A549 (cell line): ENCODE data around the gene FEM1C. TPM values are rescaled to one million over a fixed set of nuclear protein-coding genes. Genes with fewer than 3 reads are reported as not detected.

ENCODE experiments used
- ATAC-seq, 2 experiments: fragments of 200-7000 bp in 1 of 2; fragments of >200 bp in 1 of 2; cut with Nextera tagmentation in 1 of 2; cut with Tn5 transposase in 1 of 2; 3 replicates each; pipeline versions ENCODE4 v1.8.0 to v1.9.1; 2018 to 2020; ENCODE audit warnings: mild to moderate bottlenecking in 1 of 2, moderate library complexity in 1 of 2
- CTCF ChIA-PET: fragments of 300-600 bp; sonication (Branson Sonifier 250); formaldehyde crosslinking; extraction: SDS; loops from one replicate; lab custom pipeline; 2021; ENCODE audit warnings: antibody characterized with exemption, inconsistent platforms; lab: Yijun Ruan, JAX
- POLR2A ChIA-PET: fragments of 350-600 bp; formaldehyde crosslinking; extraction: SDS; loops from one replicate; lab custom pipeline; 2021; ENCODE audit warnings: antibody characterized with exemption, inconsistent platforms; lab: Yijun Ruan, JAX
- DNase-seq, 2 experiments: peaks; one replicate each; pipeline versions ENCODE4 v3.0.0 to v3.0.0-alpha.2; 2011 to 2016; ENCODE audit warnings: low read depth in 1 of 2, low spot score in 1 of 2
- FAIRE-seq: peaks from 2 replicates; lab custom pipeline; 2011; peaks lifted over from hg19 to GRCh38; lab: Jason Lieb, UNC
- H3K27ac ChIP-seq, 2 experiments: fragments of >200 bp; sonication (Bioruptor Twin); formaldehyde crosslinking; 3 replicates each; pipeline ENCODE4 v1.5.1; 2016 to 2017
- H3K4me1 ChIP-seq: fragments of >200 bp; sonication (Bioruptor Twin); formaldehyde crosslinking; 3 replicates; pipeline ENCODE4 v1.6.1; 2016
- H3K4me2 ChIP-seq: fragments of >200 bp; sonication (Bioruptor Twin); formaldehyde crosslinking; 3 replicates; pipeline ENCODE4 v1.6.1; 2016
- H3K4me3 ChIP-seq: fragments of >200 bp; sonication (Bioruptor Twin); formaldehyde crosslinking; 3 replicates; pipeline ENCODE4 v1.5.1; 2016
- H3K9me3 ChIP-seq: fragments of >200 bp; sonication (Bioruptor Twin); formaldehyde crosslinking; 3 replicates; pipeline ENCODE4 v1.6.1; 2016
- ATOH8 ChIP-seq: fragments of 250-450 bp; sonication (Bioruptor Pico); IDR thresholded peaks from 2 replicates; pipeline ENCODE4 v1.5.0; 2020; ENCODE audit warnings: low read depth, mild to moderate bottlenecking, moderate library complexity
- CBX2 ChIP-seq: fragments of 200-600 bp; sonication (generic); IDR thresholded peaks from 2 replicates; pipeline ENCODE4 v1.6.1; 2016; ENCODE audit warnings: low read depth, mild to moderate bottlenecking, borderline replicate concordance
- CBX8 ChIP-seq: fragments of 200-600 bp; sonication (generic); IDR thresholded peaks from 2 replicates; pipeline ENCODE4 v1.6.1; 2016
- CHD2 ChIP-seq: fragments of 150-350 bp; IDR thresholded peaks from 2 replicates; pipeline ENCODE4 v1.6.1; 2014; ENCODE audit warnings: low read length; ENCODE audit not compliant: partially characterized antibody
- EHF ChIP-seq: fragments of 250-450 bp; sonication (Bioruptor Pico); IDR thresholded peaks from 2 replicates; pipeline ENCODE4 v1.5.0; 2020; ENCODE audit warnings: mild to moderate bottlenecking
- EHMT2 ChIP-seq: fragments of 200-600 bp; sonication (generic); IDR thresholded peaks from 2 replicates; pipeline ENCODE4 v1.6.1; 2016; ENCODE audit warnings: antibody characterized with exemption, low read depth, mild to moderate bottlenecking, moderate library complexity
- ELK1 ChIP-seq: fragments of 150-350 bp; IDR thresholded peaks from 2 replicates; pipeline ENCODE4 v1.6.1; 2014; ENCODE audit warnings: low read depth, mild to moderate bottlenecking, low read length
- EP300 ChIP-seq, 2 experiments: fragments of >200 bp; sonication (Bioruptor Twin); formaldehyde crosslinking; IDR thresholded peaks; 2 replicates in 1 of 2; 3 replicates in 1 of 2; pipeline ENCODE4 v1.6.1; 2016 to 2017
- FOXS1 ChIP-seq: fragments of 250-450 bp; sonication (Bioruptor Pico); IDR thresholded peaks from 2 replicates; pipeline ENCODE4 v1.5.0; 2020; ENCODE audit warnings: mild to moderate bottlenecking, moderate library complexity
- HDAC2 ChIP-seq: fragments of 200-600 bp; sonication (generic); IDR thresholded peaks from 2 replicates; pipeline ENCODE4 v1.6.1; 2016
- HOXB13 ChIP-seq: fragments of 250-450 bp; sonication (Bioruptor Pico); IDR thresholded peaks from 2 replicates; pipeline ENCODE4 v1.5.0; 2020; ENCODE audit warnings: low read depth, mild to moderate bottlenecking, moderate library complexity
- HOXB5 ChIP-seq: fragments of 250-450 bp; sonication (Bioruptor Pico); IDR thresholded peaks from 2 replicates; pipeline ENCODE4 v1.5.0; 2020; ENCODE audit warnings: mild to moderate bottlenecking, moderate library complexity
- JUN ChIP-seq, 2 experiments: fragments of >200 bp; sonication (Bioruptor Twin); formaldehyde crosslinking; IDR thresholded peaks; 2 replicates in 1 of 2; 3 replicates in 1 of 2; pipeline ENCODE4 v1.6.1; 2016 to 2017
- MAZ ChIP-seq: fragments of 150-350 bp; IDR thresholded peaks from 2 replicates; pipeline ENCODE4 v1.6.1; 2014; ENCODE audit warnings: antibody characterized with exemption, low read depth, low read length, borderline replicate concordance
- PBX3 ChIP-seq: IDR thresholded peaks from 2 replicates; pipeline ENCODE4 v1.6.1; 2012
- RFX5 ChIP-seq: fragments of 450-650 bp; IDR thresholded peaks from 2 replicates; pipeline ENCODE4 v1.7.1; 2014; ENCODE audit warnings: antibody characterized with exemption, mild to moderate bottlenecking, moderate library complexity
- TP53 ChIP-seq: fragments of 250-450 bp; sonication (Bioruptor Pico); IDR thresholded peaks from 2 replicates; pipeline ENCODE4 v1.5.0; 2021; ENCODE audit warnings: mild to moderate bottlenecking, moderate library complexity
- ZSCAN20 ChIP-seq: fragments of 250-450 bp; sonication (Bioruptor Pico); IDR thresholded peaks from 2 replicates; pipeline ENCODE4 v1.8.0; 2022; ENCODE audit warnings: mild to moderate bottlenecking, moderate library complexity
- WGBS: methylation state at CpG from one replicate; pipeline ENCODE4 v1.1.6; 2017; ENCODE audit errors: missing lambda C conversion rate; 5-methylcytosine and 5-hydroxymethylcytosine counted together
- polyA plus RNA-seq, 4 experiments: library from polyadenylated mRNA; depleted of rRNA in 3 of 4; stranded (reverse); fragments of >200 nt; fragmentation: RNase III in 1 of 4; extraction: RNeasy Plus Mini Kit Qiagen cat#74134 plus additional on column Dnase treatment in 1 of 4; gene quantifications; 2 replicates in 3 of 4; 3 replicates in 1 of 4; pipeline ENCODE4 v1.2.3, GENCODE V29; 2011 to 2017
- TF ChIP-seq, protein P1 (sequence below): fragments of 450-650 bp; IDR thresholded peaks from 2 replicates; pipeline ENCODE4 v1.6.1; 2014; ENCODE audit warnings: antibody characterized with exemption
- TF ChIP-seq, protein P2 (sequence below): fragments of >200 bp; sonication (Bioruptor Twin); formaldehyde crosslinking; IDR thresholded peaks from 3 replicates; pipeline ENCODE4 v1.6.1; 2016
- TF ChIP-seq, protein P3 (sequence below): fragments of >200 bp; sonication (Bioruptor Twin); formaldehyde crosslinking; IDR thresholded peaks from 3 replicates; pipeline ENCODE4 v1.5.1; 2016

Gene FEM1C
- polyA plus RNA-seq, 2 of the 4 experiments (the other 2 are of a cell fraction), result 6.3 to 8.4 TPM

DNA sequence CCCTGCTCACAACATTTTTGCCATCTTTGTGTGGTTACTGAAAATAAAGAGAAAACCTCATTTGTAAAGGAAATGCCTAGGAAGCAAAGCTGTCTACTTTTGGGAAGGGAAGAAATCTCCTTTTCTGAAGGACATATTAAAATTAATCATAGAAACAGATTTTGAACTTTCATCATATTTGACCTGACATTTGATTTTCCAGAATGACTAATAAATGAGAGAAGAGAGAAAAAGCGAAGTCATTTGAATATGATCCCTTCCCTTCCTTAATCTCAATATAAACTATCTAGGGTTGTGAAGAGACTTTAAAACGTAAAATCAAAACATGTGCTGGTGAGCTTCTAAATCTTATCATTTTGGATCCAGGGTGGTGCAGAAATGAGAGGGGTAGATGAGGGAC, 66.3 kb downstream of the FEM1C start:
- FAIRE-seq (no peak), ATAC-seq (no peak), DNase-seq (no peak)
- POLR2A ChIA-PET, result no interaction called here
- Histone ChIP-seq H3K9me3 (no peaks in the 10 kb centered on the region), H3K27ac (no peak overlapping the region), H3K4me3 (no peak overlapping the region), H3K4me1 (no peaks in the 10 kb centered on the region), H3K4me2 (no peak overlapping the region)
- CTCF ChIA-PET, result interaction anchor here (1.3 kb wide), 1 partner anchor 168 kb away, joined by 4 read pairs; no protein-coding TSS in a partner anchor
- TF ChIP-seq CBX8 (no peak), ZSCAN20 (CRISPR knock-in tag) (no peak), TP53 (CRISPR knock-in tag) (no peak), EP300 (IDR thresholded peaks at IDR 0.05) (no peak), FOXS1 (CRISPR knock-in tag) (no peak), MAZ (no peak), PBX3 (no peak), CBX2 (no peak), RFX5 (no peak), HOXB5 (no peak), HOXB13 (CRISPR knock-in tag) (no peak), ATOH8 (CRISPR knock-in tag) (no peak), EHF (CRISPR knock-in tag) (no peak), HDAC2 (no peak)
- TF ChIP-seq, protein P1, sequence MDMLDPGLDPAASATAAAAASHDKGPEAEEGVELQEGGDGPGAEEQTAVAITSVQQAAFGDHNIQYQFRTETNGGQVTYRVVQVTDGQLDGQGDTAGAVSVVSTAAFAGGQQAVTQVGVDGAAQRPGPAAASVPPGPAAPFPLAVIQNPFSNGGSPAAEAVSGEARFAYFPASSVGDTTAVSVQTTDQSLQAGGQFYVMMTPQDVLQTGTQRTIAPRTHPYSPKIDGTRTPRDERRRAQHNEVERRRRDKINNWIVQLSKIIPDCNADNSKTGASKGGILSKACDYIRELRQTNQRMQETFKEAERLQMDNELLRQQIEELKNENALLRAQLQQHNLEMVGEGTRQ, result no peak
- TF ChIP-seq, protein P2, sequence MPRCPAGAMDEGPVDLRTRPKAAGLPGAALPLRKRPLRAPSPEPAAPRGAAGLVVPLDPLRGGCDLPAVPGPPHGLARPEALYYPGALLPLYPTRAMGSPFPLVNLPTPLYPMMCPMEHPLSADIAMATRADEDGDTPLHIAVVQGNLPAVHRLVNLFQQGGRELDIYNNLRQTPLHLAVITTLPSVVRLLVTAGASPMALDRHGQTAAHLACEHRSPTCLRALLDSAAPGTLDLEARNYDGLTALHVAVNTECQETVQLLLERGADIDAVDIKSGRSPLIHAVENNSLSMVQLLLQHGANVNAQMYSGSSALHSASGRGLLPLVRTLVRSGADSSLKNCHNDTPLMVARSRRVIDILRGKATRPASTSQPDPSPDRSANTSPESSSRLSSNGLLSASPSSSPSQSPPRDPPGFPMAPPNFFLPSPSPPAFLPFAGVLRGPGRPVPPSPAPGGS, result no peak
- TF ChIP-seq, protein P3, sequence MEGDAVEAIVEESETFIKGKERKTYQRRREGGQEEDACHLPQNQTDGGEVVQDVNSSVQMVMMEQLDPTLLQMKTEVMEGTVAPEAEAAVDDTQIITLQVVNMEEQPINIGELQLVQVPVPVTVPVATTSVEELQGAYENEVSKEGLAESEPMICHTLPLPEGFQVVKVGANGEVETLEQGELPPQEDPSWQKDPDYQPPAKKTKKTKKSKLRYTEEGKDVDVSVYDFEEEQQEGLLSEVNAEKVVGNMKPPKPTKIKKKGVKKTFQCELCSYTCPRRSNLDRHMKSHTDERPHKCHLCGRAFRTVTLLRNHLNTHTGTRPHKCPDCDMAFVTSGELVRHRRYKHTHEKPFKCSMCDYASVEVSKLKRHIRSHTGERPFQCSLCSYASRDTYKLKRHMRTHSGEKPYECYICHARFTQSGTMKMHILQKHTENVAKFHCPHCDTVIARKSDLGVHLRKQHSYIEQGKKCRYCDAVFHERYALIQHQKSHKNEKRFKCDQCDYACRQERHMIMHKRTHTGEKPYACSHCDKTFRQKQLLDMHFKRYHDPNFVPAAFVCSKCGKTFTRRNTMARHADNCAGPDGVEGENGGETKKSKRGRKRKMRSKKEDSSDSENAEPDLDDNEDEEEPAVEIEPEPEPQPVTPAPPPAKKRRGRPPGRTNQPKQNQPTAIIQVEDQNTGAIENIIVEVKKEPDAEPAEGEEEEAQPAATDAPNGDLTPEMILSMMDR, result no peak
- WGBS, result 65% methylated on average over 2 of the region's 2 CpGs

DNA sequence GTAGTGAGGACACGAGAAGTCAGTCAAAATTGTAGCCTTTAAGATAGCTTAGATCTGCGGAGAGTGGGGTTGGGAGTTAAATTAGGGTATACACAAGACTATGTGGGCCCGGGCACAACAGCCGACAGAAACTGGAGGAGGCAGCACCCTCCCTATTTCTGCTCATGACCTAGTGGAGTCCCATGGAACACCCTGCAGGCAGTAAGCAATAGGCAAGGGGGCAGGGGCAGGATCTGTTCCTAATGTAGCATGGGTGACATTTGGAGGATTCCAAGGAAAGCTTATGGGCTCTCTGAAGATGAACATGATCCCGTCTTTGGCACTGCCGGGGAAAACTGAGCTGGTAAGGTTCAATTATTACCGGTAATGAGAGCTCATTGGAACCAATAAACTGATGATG, 67.0 kb downstream of the FEM1C start:
- TF ChIP-seq, protein P2, result no peak
- TF ChIP-seq ELK1 (no peak), EHMT2 (no peak), HOXB13 (CRISPR knock-in tag) (no peak), CHD2 (no peak), CBX8 (no peak), JUN (IDR thresholded peaks at IDR 0.05) (no peak)
- TF ChIP-seq, protein P3, result no peak
- FAIRE-seq (no peak), DNase-seq (no peak), ATAC-seq (no peak)
- WGBS, result 77% methylated on average over 7 of the region's 7 CpGs
- ChIA-PET POLR2A (no interaction called here), CTCF (interaction anchor here (1.3 kb wide), 1 partner anchor 168 kb away, joined by 4 read pairs; no protein-coding TSS in a partner anchor)
- no peak overlapping the region for H3K4me2 ChIP-seq
- H3K4me1 ChIP-seq, result no peaks in the 10 kb centered on the region
- H3K4me3 ChIP-seq, result no peak overlapping the region
- H3K27ac ChIP-seq, result no peak overlapping the region
- H3K9me3 ChIP-seq, result no peaks in the 10 kb centered on the region
